Coronary artery (tissue), 2 donors: Measurements from ENCODE around the gene NCS1.

ENCODE experiments used
- DNase-seq: peaks from one replicate; pipeline ENCODE4 v3.0.0-alpha.2; 2017; ENCODE audit warnings: low spot score
- H3K27ac ChIP-seq, 2 donors: fragments of 200-600 bp; sonication (generic); one replicate each; pipeline ENCODE4 v1.5.1; 2016 to 2019
- H3K4me3 ChIP-seq: fragments of 200-600 bp; sonication (generic); 2 replicates; pipeline ENCODE4 v1.5.1; 2016; ENCODE audit warnings: mild to moderate bottlenecking, moderate library complexity
- TF ChIP-seq, protein P1 (sequence below): fragments of 200-600 bp; sonication (generic); IDR thresholded peaks from one replicate; pipeline ENCODE4 v1.5.1; 2019; ENCODE audit warnings: antibody characterized with exemption

NCS1 gene

DNA sequence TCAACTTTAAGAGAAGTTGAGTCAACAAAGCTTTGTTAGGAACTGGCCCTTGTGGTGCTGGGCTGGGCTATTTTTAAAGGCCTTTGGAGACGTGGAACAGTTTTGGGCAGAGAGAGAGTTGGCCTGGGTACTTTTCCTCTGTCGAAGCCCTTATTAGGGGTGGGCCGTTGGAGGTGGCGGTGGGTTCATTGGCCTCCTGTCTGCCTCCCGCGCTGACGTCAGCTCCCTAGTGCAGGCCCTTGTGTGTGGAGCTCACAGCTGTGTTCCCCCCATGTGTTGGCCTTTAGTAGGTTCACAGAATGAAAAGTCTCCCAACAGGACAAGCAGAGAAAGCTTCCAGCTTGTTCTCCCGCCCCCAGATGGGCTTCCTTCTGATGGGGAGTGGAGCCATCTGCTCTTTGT, 2.7 kb downstream of the NCS1 start:
- Histone ChIP-seq H3K27ac (peak overlapping the region; percentile 91 to 93), H3K4me3 (no peak overlapping the region)
- peak; percentile 89 for DNase-seq
- TF ChIP-seq, protein P1, sequence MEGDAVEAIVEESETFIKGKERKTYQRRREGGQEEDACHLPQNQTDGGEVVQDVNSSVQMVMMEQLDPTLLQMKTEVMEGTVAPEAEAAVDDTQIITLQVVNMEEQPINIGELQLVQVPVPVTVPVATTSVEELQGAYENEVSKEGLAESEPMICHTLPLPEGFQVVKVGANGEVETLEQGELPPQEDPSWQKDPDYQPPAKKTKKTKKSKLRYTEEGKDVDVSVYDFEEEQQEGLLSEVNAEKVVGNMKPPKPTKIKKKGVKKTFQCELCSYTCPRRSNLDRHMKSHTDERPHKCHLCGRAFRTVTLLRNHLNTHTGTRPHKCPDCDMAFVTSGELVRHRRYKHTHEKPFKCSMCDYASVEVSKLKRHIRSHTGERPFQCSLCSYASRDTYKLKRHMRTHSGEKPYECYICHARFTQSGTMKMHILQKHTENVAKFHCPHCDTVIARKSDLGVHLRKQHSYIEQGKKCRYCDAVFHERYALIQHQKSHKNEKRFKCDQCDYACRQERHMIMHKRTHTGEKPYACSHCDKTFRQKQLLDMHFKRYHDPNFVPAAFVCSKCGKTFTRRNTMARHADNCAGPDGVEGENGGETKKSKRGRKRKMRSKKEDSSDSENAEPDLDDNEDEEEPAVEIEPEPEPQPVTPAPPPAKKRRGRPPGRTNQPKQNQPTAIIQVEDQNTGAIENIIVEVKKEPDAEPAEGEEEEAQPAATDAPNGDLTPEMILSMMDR: no peak

DNA sequence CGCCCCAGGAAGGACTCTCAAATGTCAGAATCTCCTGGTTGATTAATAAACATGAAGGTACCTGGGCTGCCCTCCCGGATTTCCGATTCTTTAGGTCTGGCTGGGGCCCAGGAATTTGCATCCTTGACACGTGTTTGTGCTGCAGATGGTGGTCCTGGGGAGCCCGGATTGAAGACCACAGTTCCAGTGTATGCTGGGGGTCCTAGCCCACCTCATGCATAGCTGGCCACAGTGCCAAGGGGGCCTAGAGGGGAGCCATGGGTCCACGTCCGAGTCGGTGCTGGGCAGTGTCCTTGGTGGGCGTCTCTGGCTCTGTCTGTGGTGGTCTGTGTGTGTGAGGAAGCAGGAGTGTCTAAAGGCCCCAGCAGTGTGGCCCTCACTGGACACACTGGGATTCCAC, 3.2 kb downstream of the NCS1 start:
- Histone ChIP-seq H3K4me3 (no peak overlapping the region), H3K27ac (peak overlapping the region; percentile 91 to 93)
- DNase-seq: no peak
- TF ChIP-seq, protein P1: no peak

DNA sequence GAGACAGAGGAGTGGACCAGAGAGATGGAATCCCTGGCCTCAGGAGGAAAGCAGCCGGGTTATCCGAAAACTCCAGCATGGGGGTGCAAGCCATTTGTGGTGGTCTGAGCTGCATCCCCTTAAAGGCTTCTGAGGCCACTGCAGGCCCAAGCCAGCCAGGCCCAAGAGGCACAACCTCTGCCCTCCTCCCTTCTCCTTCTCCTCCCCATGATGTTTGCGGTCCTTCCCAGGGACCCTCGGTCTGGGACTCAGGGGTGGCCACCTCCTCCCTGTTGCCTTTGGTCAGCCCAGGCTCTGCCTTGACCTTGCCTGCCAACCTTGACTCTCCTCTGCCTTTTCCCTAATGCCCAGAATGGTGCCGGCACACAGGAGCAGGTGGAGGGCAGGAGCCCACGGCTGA, 4.6 kb downstream of the NCS1 start:
- H3K4me3 ChIP-seq: no peak overlapping the region
- DNase-seq: no peak
- TF ChIP-seq, protein P1: no peak
- peak overlapping the region; percentile 82 to 87 for H3K27ac ChIP-seq

DNA sequence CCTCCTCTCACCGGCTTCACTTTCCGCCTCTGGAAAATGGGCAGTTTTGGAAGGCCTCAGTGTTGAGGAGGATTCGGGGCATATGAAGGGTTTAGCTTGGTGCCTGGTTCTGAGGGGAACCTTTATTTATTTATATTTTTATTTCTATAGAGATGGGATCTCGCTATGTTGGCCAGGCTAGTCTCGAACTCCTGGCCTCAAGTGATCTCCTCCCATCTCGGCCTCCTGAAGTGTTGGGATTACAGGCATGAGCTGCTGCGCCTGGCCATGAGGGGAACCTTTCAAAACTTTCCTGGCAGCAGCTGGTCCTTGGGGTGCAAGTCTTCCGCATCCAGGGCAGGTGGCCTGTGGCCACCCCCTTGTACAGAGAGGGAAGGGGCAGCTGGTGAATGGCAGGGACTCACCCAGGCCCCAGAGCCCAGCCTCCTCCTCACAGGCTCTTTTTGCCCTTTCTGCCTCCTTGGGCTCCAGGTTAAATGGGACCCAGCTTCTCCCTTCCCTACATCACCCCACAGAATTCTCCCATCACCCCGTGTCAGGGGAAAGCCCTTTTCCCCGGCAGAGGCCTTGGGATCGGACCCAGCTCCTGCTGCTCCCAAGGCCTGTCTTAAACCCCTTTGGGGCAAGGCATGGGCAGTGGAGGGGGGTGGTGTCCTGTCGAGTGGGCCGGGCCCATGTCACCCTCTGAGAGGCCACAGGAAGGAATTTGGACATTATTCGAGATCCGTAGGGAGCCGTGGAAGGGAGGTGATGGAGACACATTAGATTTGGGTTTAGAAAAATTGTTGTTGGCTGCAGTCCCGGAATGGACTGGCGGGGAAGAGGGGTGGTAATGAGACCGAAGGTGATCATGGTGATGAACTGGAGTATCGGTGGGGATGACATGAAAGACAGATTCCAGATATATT, 5.9 kb downstream of the NCS1 start:
- Histone ChIP-seq H3K4me3 (no peak overlapping the region), H3K27ac (peak overlapping the region; percentile 82 to 87)
- TF ChIP-seq, protein P1: no peak
- DNase-seq: no peak

DNA sequence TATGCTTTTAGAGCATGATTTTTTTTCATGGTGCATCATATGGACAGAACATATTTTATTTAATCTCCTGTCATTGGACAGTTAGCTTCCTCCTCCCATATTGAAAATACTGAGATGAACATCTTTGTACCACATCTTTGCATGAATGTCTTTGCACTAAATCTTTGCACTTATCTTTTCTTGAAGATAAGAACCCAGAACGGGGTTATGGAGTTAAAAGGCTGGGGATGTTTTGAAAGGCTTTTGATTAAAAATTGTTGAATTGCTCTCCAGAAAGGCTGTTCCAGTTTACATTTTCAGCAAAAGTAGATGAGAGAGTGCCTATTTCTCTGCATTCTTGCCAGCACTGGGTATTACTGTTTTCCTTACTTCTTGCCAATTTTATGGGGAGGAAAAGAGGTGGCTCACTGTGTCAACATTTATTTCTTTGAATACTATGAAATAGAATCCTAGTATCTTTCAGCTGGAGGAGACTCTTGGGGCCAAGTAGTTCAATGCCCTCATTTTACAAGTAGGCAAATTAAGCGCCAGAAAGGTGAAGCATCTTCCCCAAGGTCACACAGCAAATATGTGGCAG, 7.2 kb downstream of the NCS1 start:
- no peak overlapping the region for H3K4me3 ChIP-seq
- H3K27ac ChIP-seq: peak overlapping the region in 1 of 2 donors; percentile 82
- TF ChIP-seq, protein P1: no peak
- DNase-seq: no peak

DNA sequence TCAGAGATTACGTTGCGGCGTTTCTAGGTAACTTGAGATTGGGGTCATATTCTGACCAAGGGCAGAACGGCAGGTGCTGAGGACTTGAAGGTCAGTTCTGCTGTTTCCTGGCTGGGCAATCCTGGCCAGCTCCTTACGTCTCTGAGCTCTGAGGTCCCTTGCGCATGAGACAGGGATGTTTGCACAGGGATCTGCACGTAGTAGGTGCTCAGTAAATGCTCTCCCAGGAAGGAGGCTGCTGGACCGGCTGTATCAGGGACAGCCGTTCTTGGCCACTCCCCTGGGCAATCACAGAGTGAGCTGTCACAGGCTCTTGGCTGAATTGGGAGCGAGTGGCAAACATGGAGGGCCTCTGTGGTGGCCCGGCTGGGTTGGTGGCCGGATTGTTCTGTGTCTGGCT, 8.3 kb downstream of the NCS1 start:
- Histone ChIP-seq H3K27ac (peak overlapping the region in 1 of 2 donors; percentile 87), H3K4me3 (no peak overlapping the region)
- no peak for DNase-seq
- TF ChIP-seq, protein P1: no peak
